Osteocyte (in vitro differentiated cells): ENCODE measurements around the gene ARHGEF11. TPM values are rescaled to one million over a fixed set of nuclear protein-coding genes. Genes with fewer than 3 reads are reported as not detected.

ENCODE experiments used
- DNase-seq: peaks from one replicate; pipeline ENCODE4 v3.0.0; 2021; ENCODE audit warnings: mixed read lengths; ENCODE audit not compliant: unreplicated experiment; ENCODE audit errors: extremely low spot score
- H3K27ac Mint-ChIP-seq: one replicate; pipeline ENCODE4 v1.8.0; 2021; ENCODE audit warnings: mild to moderate bottlenecking, mixed read lengths; ENCODE audit not compliant: unreplicated experiment
- H3K27me3 Mint-ChIP-seq: one replicate; pipeline ENCODE4 v1.8.0; 2021; ENCODE audit warnings: mixed read lengths; ENCODE audit not compliant: unreplicated experiment
- H3K36me3 Mint-ChIP-seq: one replicate; pipeline ENCODE4 v1.8.0; 2021; ENCODE audit warnings: mixed read lengths; ENCODE audit not compliant: unreplicated experiment
- H3K4me1 Mint-ChIP-seq: one replicate; pipeline ENCODE4 v1.8.0; 2021; ENCODE audit warnings: mixed read lengths; ENCODE audit not compliant: unreplicated experiment
- H3K4me3 Mint-ChIP-seq: one replicate; pipeline ENCODE4 v1.8.0; 2021; ENCODE audit warnings: mild to moderate bottlenecking, moderate library complexity, mixed read lengths; ENCODE audit not compliant: unreplicated experiment
- H3K9me3 Mint-ChIP-seq: one replicate; pipeline ENCODE4 v1.8.0; 2021; ENCODE audit warnings: mixed read lengths; ENCODE audit not compliant: unreplicated experiment
- CTCF ChIP-seq: fragments of 200-600 bp; sonication (generic); IDR thresholded peaks from 2 replicates; pipeline ENCODE4 v1.5.0; 2021; ENCODE audit warnings: antibody characterized with exemption, mild to moderate bottlenecking, moderate library complexity
- total RNA-seq: library from RNA; stranded (reverse); gene quantifications from 2 replicates; pipeline ENCODE4 v1.2.1, GENCODE V29; 2021

The ARHGEF11 gene
- total RNA-seq, 1 donor from 2014 or later: 42.2 TPM

- no peak for DNase-seq
- Mint-ChIP-seq H3K27ac (no peak overlapping the region), H3K4me3 (no peak overlapping the region)
Observed at GRCh38 chr1:156904187-156904959, 141.2 kb downstream of the ARHGEF11 start.

GRCh38 chr1:156903328-156904091 lies 142.0 kb downstream of the ARHGEF11 start:
- H3K36me3 Mint-ChIP-seq: peaks cover 11% of the 10 kb centered on the region
- no peaks in the 10 kb centered on the region for H3K27me3 Mint-ChIP-seq
- no peak for DNase-seq
- H3K9me3 Mint-ChIP-seq: no peaks in the 10 kb centered on the region
- peaks cover 61% of the 10 kb centered on the region for H3K4me1 Mint-ChIP-seq
- no peak overlapping the region for H3K4me3 Mint-ChIP-seq
- H3K27ac Mint-ChIP-seq: no peak overlapping the region
- no peak for TF ChIP-seq CTCF

More at GRCh38 chr1:156904187-156904959, 141.2 kb downstream of the ARHGEF11 start:
- TF ChIP-seq CTCF: no peak
- no peaks in the 10 kb centered on the region for H3K27me3 Mint-ChIP-seq
- H3K36me3 Mint-ChIP-seq: peaks cover 16% of the 10 kb centered on the region
- H3K4me1 Mint-ChIP-seq: peaks cover 52% of the 10 kb centered on the region
- H3K9me3 Mint-ChIP-seq: no peaks in the 10 kb centered on the region

- no peak for DNase-seq
- peaks cover 11% of the 10 kb centered on the region for H3K36me3 Mint-ChIP-seq
- peak overlapping the region; percentile 76 for H3K27ac Mint-ChIP-seq
- H3K4me1 Mint-ChIP-seq: peaks cover 73% of the 10 kb centered on the region
- peak overlapping the region; percentile 59 for H3K4me3 Mint-ChIP-seq
- no peak for TF ChIP-seq CTCF
- no peaks in the 10 kb centered on the region for H3K9me3 Mint-ChIP-seq
- no peaks in the 10 kb centered on the region for H3K27me3 Mint-ChIP-seq
Observed at GRCh38 chr1:156901966-156902915, 143.3 kb downstream of the ARHGEF11 start.

- Mint-ChIP-seq H3K9me3 (no peaks in the 10 kb centered on the region), H3K27ac (peak overlapping the region; percentile 76), H3K4me3 (no peak overlapping the region), H3K4me1 (peaks cover 74% of the 10 kb centered on the region), H3K27me3 (no peaks in the 10 kb centered on the region), H3K36me3 (peaks cover 4% of the 10 kb centered on the region)
- no peak for TF ChIP-seq CTCF
- DNase-seq: no peak
Observed at GRCh38 chr1:156901590-156901900, 144.0 kb downstream of the ARHGEF11 start.
